BLaER1 treated with 17β-estradiol and CSF1 and Interleukin-3, amounts not matched to agents 10 nM and 100 nM (cell line): Measurements from ENCODE around the gene KCNJ6.

Source experiments
- H3K27ac ChIP-seq, 11 experiments: shearing (Covaris generic); formaldehyde crosslinking; 2 replicates each; pipeline ENCODE4 v1.8.1; 2022
- H3K27me3 ChIP-seq, 11 experiments: shearing (Covaris generic); formaldehyde crosslinking; 2 replicates each; pipeline ENCODE4 v1.8.1; 2022
- H3K36me3 ChIP-seq, 11 experiments: shearing (Covaris generic); formaldehyde crosslinking; 2 replicates each; pipeline ENCODE4 v1.8.1; 2022
- H3K4me1 ChIP-seq, 10 experiments: shearing (Covaris generic); formaldehyde crosslinking; 2 replicates each; pipeline ENCODE4 v1.8.1; 2022
- H3K4me2 ChIP-seq, 11 experiments: shearing (Covaris generic); formaldehyde crosslinking; 2 replicates each; pipeline ENCODE4 v1.8.1; 2022
- H3K4me3 ChIP-seq, 10 experiments: shearing (Covaris generic); formaldehyde crosslinking; 2 replicates each; pipeline ENCODE4 v1.8.1; 2022
- H3K9ac ChIP-seq, 11 experiments: shearing (Covaris generic); formaldehyde crosslinking; 2 replicates each; pipeline ENCODE4 v1.8.1; 2022
- H3K9me3 ChIP-seq, 11 experiments: shearing (Covaris generic); formaldehyde crosslinking; replicated peaks in 1 of 11; 2 replicates each; pipeline ENCODE4 v1.8.1; 2022
- H4K20me1 ChIP-seq, 11 experiments: shearing (Covaris generic); formaldehyde crosslinking; 2 replicates each; pipeline ENCODE4 v1.8.1; 2022
- Cebpa-rat ChIP-seq, 11 experiments: shearing (Covaris generic); IDR thresholded peaks; 2 replicates each; pipeline ENCODE4 v1.8.1; 2022

Gene KCNJ6

GRCh38 chr21:37916310-37917051 lies at the start of gene KCNJ6:
Gene KCNJ6 (minus strand): TSS chr21:37916457. CDS start chr21:37840682, 75,775 bp downstream.
- H3K36me3 ChIP-seq = no peaks in the 10 kb centered on the region
- H3K4me2 ChIP-seq = peak within 1 kb of the TSS in 10 of 11 experiments; percentile 18 to 70 (median 38); a peak in 18 of 22 replicates
- no peaks in the 10 kb centered on the region for H4K20me1 ChIP-seq
- no peak within 1 kb of the TSS for H3K9ac ChIP-seq
- H3K9me3 ChIP-seq = peaks cover 0 to 29% (median 13%) of the 10 kb centered on the region in 11 experiments; a peak in 10 of 22 replicates
- no peak for TF ChIP-seq Cebpa-rat (IDR thresholded peaks at IDR 0.05)
- 0 out of 20 replicates have a peak, but pooled peaks cover 0 to 11% (median 0%) of the 10 kb centered on the region in 10 experiments for H3K4me1 ChIP-seq
- peak within 1 kb of the TSS in 4 of 10 experiments; percentile 19 to 53 (median 37); a peak in 8 of 20 replicates for H3K4me3 ChIP-seq
- H3K27me3 ChIP-seq = peaks cover 44 to 56% (median 51%) of the 10 kb centered on the region in 11 experiments
- H3K27ac ChIP-seq = no peak within 1 kb of the TSS

GRCh38 chr21:37965088-37965805 lies 49.0 kb upstream of the KCNJ6 start:
- Histone ChIP-seq H3K4me2 (peak overlapping the region in 2 of 11 experiments; percentile 17 to 32; a peak in 2 of 22 replicates), H3K27ac (no peak overlapping the region), H4K20me1 (no peaks in the 10 kb centered on the region), H3K4me3 (no peak overlapping the region), H3K9me3 (no peaks in the 10 kb centered on the region), H3K27me3 (no peaks in the 10 kb centered on the region), H3K4me1 (peaks cover 0 to 11% (median 0%) of the 10 kb centered on the region in 10 experiments; a peak in 5 of 20 replicates), H3K36me3 (no peaks in the 10 kb centered on the region), H3K9ac (no peak overlapping the region)
- no peak for TF ChIP-seq Cebpa-rat (IDR thresholded peaks at IDR 0.05)

GRCh38 chr21:37958537-37958936 lies 42.3 kb upstream of the KCNJ6 start:
- H3K36me3 ChIP-seq = no peaks in the 10 kb centered on the region
- no peaks in the 10 kb centered on the region for H3K4me1 ChIP-seq
- no peaks in the 10 kb centered on the region for H3K9me3 ChIP-seq
- H3K4me2 ChIP-seq = no peak overlapping the region
- H4K20me1 ChIP-seq = no peaks in the 10 kb centered on the region
- H3K4me3 ChIP-seq = no peak overlapping the region
- no peak for TF ChIP-seq Cebpa-rat (IDR thresholded peaks at IDR 0.05)
- H3K27me3 ChIP-seq = no peaks in the 10 kb centered on the region
- no peak overlapping the region for H3K9ac ChIP-seq
- no peak overlapping the region for H3K27ac ChIP-seq

- no peak overlapping the region for H3K4me2 ChIP-seq
- no peak overlapping the region for H3K4me3 ChIP-seq
- no peaks in the 10 kb centered on the region; a peak in 1 of 22 replicates for H4K20me1 ChIP-seq
- H3K9ac ChIP-seq = no peak overlapping the region
- no peak for TF ChIP-seq Cebpa-rat (IDR thresholded peaks at IDR 0.05)
- H3K36me3 ChIP-seq = no peaks in the 10 kb centered on the region
- no peaks in the 10 kb centered on the region for H3K27me3 ChIP-seq
- no peaks in the 10 kb centered on the region for H3K4me1 ChIP-seq
- no peaks in the 10 kb centered on the region for H3K9me3 ChIP-seq
- H3K27ac ChIP-seq = no peak overlapping the region
Measured at GRCh38 chr21:37956772-37957171, 40.5 kb upstream of the KCNJ6 start.

GRCh38 chr21:37945036-37945435 lies 28.8 kb upstream of the KCNJ6 start:
- Histone ChIP-seq H3K9ac (no peak overlapping the region), H3K27ac (no peak overlapping the region), H3K36me3 (no peaks in the 10 kb centered on the region), H3K27me3 (no peaks in the 10 kb centered on the region), H3K9me3 (peaks cover 0 to 11% (median 0%) of the 10 kb centered on the region in 11 experiments; a peak in 4 of 22 replicates), H3K4me1 (no peaks in the 10 kb centered on the region), H3K4me2 (no peak overlapping the region), H4K20me1 (no peaks in the 10 kb centered on the region), H3K4me3 (no peak overlapping the region)
- TF ChIP-seq Cebpa-rat (IDR thresholded peaks at IDR 0.05) = no peak

- no peak for TF ChIP-seq Cebpa-rat (IDR thresholded peaks at IDR 0.05)
- Histone ChIP-seq H3K27me3 (no peaks in the 10 kb centered on the region), H3K4me2 (no peak overlapping the region), H3K9ac (no peak overlapping the region), H4K20me1 (no peaks in the 10 kb centered on the region), H3K4me3 (no peak overlapping the region), H3K27ac (no peak overlapping the region), H3K9me3 (peaks cover 0 to 16% (median 5%) of the 10 kb centered on the region in 11 experiments; a peak in 12 of 22 replicates), H3K36me3 (no peaks in the 10 kb centered on the region), H3K4me1 (no peaks in the 10 kb centered on the region)
Measured at GRCh38 chr21:37944496-37944895, 28.2 kb upstream of the KCNJ6 start.

- H3K4me2 ChIP-seq = no peak overlapping the region
- H3K9me3 ChIP-seq = peaks cover 0 to 17% (median 12%) of the 10 kb centered on the region in 11 experiments; a peak in 13 of 22 replicates
- no peak overlapping the region for H3K9ac ChIP-seq
- no peak overlapping the region for H3K4me3 ChIP-seq
- no peak for TF ChIP-seq Cebpa-rat (IDR thresholded peaks at IDR 0.05)
- no peaks in the 10 kb centered on the region for H4K20me1 ChIP-seq
- no peaks in the 10 kb centered on the region for H3K4me1 ChIP-seq
- H3K27ac ChIP-seq = no peak overlapping the region
- H3K36me3 ChIP-seq = no peaks in the 10 kb centered on the region
- H3K27me3 ChIP-seq = no peaks in the 10 kb centered on the region
Measured at GRCh38 chr21:37940691-37941090, 24.4 kb upstream of the KCNJ6 start.

- TF ChIP-seq Cebpa-rat (IDR thresholded peaks at IDR 0.05) = no peak
- Histone ChIP-seq H3K4me3 (no peak overlapping the region), H3K27ac (no peak overlapping the region), H4K20me1 (no peaks in the 10 kb centered on the region), H3K9ac (no peak overlapping the region), H3K27me3 (no peaks in the 10 kb centered on the region), H3K4me2 (no peak overlapping the region), H3K36me3 (no peaks in the 10 kb centered on the region), H3K9me3 (peaks cover 0 to 17% (median 12%) of the 10 kb centered on the region in 11 experiments; a peak in 13 of 22 replicates), H3K4me1 (no peaks in the 10 kb centered on the region)
Measured at GRCh38 chr21:37939838-37940237, 23.6 kb upstream of the KCNJ6 start.

- no peaks in the 10 kb centered on the region for H4K20me1 ChIP-seq
- H3K4me2 ChIP-seq = no peak overlapping the region
- no peak for TF ChIP-seq Cebpa-rat (IDR thresholded peaks at IDR 0.05)
- H3K4me1 ChIP-seq = no peaks in the 10 kb centered on the region
- H3K9ac ChIP-seq = no peak overlapping the region
- no peaks in the 10 kb centered on the region for H3K27me3 ChIP-seq
- H3K27ac ChIP-seq = no peak overlapping the region
- H3K36me3 ChIP-seq = no peaks in the 10 kb centered on the region
- H3K4me3 ChIP-seq = no peak overlapping the region
- peaks cover 0 to 17% (median 12%) of the 10 kb centered on the region in 11 experiments; a peak in 13 of 22 replicates for H3K9me3 ChIP-seq
Measured at GRCh38 chr21:37939251-37939650, 23.0 kb upstream of the KCNJ6 start.
